Adipocyte (in vitro differentiated cells): Measurements from ENCODE around the gene BRD2.
A peak's percentile ranks its signal among the peaks of the same experiment; 100 is the strongest.

ENCODE experiments used
- DNase-seq: peaks from one replicate; pipeline ENCODE4 v3.0.0-alpha.2; 2015; ENCODE audit warnings: low read depth
- H3K27me3 ChIP-seq: replicated peaks from 2 replicates; pipeline ENCODE4 v1.7.0; 2013; ENCODE audit warnings: mild to moderate bottlenecking, low read length, moderate library complexity; ENCODE audit not compliant: control insufficient read depth, insufficient read depth
- H3K36me3 ChIP-seq: 2 replicates; pipeline ENCODE4 v1.7.0; 2013; ENCODE audit warnings: low read length, mild to moderate bottlenecking, moderate library complexity; ENCODE audit not compliant: control insufficient read depth, insufficient read depth, severe bottlenecking
- H3K4me1 ChIP-seq: 2 replicates; pipeline ENCODE4 v1.7.0; 2013; ENCODE audit warnings: mild to moderate bottlenecking, low read length, moderate library complexity; ENCODE audit not compliant: control insufficient read depth, insufficient read depth
- H3K4me3 ChIP-seq: 2 replicates; pipeline ENCODE4 v1.7.0; 2013; ENCODE audit warnings: mild to moderate bottlenecking, low read length, moderate library complexity
- H3K9ac ChIP-seq: 2 replicates; pipeline ENCODE4 v1.7.0; 2013; ENCODE audit warnings: mild to moderate bottlenecking, low read length, moderate library complexity
- H3K9me3 ChIP-seq: 2 replicates; pipeline ENCODE4 v1.7.0; 2013; ENCODE audit warnings: mild to moderate bottlenecking, low read length, moderate library complexity; ENCODE audit not compliant: control insufficient read depth

BRD2 gene

DNA sequence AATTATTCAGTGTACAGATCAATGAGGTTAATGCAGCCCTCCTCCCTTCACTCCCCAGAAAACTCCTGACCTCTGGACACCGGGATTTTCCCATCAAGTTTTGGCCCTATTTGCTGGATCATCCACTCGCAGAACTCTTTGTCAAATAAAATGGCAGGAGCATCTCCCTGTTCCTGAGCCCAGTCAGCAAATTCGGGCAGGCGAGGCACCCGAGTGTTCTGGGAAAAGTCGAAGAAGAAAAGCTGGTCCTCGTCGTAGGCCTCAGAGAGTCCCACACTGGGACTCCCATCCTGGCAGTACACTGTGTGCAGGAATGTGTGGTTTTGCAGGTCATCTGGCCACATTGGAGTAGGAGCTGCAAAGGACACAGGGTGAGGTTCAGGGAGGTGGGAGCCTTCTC, 17.9 kb upstream of the BRD2 start:
- peaks cover 23% of the 10 kb centered on the region for H3K4me1 ChIP-seq
- H3K36me3 ChIP-seq, result no peaks in the 10 kb centered on the region
- H3K4me3 ChIP-seq, result no peak overlapping the region
- H3K9me3 ChIP-seq, result no peaks in the 10 kb centered on the region
- H3K27me3 ChIP-seq, result no peaks in the 10 kb centered on the region
- H3K9ac ChIP-seq, result no peak overlapping the region
- no peak for DNase-seq

DNA sequence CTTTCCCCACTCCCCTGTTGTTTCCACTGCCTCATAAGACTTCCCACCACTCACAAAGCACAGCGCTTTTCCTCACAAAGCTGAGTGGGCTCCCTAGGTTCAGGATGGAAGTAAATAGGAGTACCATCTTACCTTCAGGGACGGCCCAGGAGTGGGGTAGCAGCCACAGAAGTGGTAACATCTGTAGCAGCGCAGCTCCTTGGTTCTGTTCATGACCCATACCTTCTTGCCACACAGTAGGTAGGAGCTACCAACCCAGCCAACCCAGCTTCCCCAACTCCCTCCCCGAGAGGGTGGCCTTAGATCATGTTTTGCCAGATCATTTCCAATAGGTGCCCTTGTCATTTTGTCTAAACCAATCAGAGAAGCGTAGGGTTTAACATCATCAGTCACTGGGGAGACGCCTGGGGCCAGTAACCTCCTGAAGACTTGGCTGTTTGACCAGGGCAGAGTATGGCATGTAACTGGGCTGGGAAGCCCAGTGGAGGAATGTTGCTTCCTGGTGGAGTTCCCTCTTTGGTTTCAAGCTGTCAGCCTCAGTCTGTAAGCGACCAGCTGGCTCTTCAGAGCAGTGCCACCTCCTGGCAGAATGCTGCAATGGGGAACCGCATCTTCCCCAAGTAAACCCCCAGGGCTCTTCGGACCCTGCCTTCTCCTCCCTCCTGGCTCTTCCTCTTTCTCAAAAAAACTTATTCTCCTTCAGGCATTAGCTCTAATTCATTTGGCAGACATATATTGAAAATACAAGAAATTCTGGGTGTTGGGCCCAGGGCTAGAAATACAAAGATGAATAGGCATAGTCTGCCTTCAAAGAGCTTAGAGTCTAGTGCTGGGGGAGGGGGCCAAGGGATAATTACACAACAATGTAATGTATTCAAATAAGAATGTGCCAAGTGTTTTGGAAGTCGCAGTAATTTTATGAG, 15.3 kb upstream of the BRD2 start, which contains the start of gene HLA-DMA:
Gene HLA-DMA, minus strand, starts transcription at position 281 of the 923 bp plus-strand sequence. Its CDS starts 61 bp downstream, at position 220.
- Histone ChIP-seq H3K4me1 (peaks cover 40% of the 10 kb centered on the region), H3K9ac (peak within 1 kb of the TSS; percentile 58), H3K27me3 (no peaks in the 10 kb centered on the region), H3K36me3 (no peaks in the 10 kb centered on the region), H3K9me3 (no peaks in the 10 kb centered on the region), H3K4me3 (peak within 1 kb of the TSS; percentile 78)
- DNase-seq, result peak; percentile 96

DNA sequence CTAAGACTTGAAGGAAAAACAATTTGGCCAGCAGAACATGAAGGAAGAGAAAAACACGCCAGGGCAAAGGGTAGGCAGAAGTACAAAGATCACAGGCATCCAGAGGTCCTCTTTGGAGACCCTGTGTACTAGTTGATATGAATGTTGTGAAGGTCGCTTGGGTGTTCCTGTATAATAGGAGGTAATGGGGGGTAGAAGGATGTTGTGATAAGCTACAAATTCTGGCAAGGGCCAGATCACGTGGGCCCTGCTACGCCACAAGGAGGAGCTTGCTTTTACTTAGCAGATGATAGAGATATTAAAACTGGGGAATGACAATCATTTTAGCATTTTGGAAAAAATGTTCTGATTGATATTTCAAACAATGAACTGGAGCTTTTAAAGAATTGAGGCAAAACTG, 14.6 kb upstream of the BRD2 start:
- no peaks in the 10 kb centered on the region for H3K27me3 ChIP-seq
- peaks cover 40% of the 10 kb centered on the region for H3K4me1 ChIP-seq
- peak overlapping the region; percentile 7 for H3K9ac ChIP-seq
- no peaks in the 10 kb centered on the region for H3K9me3 ChIP-seq
- no peaks in the 10 kb centered on the region for H3K36me3 ChIP-seq
- no peak for DNase-seq
- no peak overlapping the region for H3K4me3 ChIP-seq

DNA sequence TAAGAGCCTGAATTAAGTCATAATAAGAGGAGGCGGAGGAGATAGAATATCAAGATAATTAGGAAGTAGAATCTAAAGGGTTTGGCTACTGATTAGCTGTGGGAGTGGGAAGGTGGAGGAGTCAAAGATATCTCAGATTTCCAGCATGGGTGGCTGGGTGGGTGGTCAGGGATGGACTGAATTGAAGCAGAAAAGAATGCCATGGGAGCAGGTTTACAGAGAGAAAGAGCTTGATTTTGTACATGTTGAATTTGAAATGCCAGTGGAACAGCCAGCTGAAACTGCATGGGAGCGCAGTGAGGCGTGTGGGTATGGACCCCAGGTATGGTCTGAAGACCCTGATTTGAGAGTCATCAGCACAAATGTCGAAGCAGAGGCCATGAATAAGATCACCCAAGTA, 14.1 kb upstream of the BRD2 start:
- H3K9ac ChIP-seq, result peak overlapping the region; percentile 7
- no peaks in the 10 kb centered on the region for H3K27me3 ChIP-seq
- no peak overlapping the region for H3K4me3 ChIP-seq
- DNase-seq, result no peak
- peaks cover 40% of the 10 kb centered on the region for H3K4me1 ChIP-seq
- no peaks in the 10 kb centered on the region for H3K36me3 ChIP-seq
- no peaks in the 10 kb centered on the region for H3K9me3 ChIP-seq

DNA sequence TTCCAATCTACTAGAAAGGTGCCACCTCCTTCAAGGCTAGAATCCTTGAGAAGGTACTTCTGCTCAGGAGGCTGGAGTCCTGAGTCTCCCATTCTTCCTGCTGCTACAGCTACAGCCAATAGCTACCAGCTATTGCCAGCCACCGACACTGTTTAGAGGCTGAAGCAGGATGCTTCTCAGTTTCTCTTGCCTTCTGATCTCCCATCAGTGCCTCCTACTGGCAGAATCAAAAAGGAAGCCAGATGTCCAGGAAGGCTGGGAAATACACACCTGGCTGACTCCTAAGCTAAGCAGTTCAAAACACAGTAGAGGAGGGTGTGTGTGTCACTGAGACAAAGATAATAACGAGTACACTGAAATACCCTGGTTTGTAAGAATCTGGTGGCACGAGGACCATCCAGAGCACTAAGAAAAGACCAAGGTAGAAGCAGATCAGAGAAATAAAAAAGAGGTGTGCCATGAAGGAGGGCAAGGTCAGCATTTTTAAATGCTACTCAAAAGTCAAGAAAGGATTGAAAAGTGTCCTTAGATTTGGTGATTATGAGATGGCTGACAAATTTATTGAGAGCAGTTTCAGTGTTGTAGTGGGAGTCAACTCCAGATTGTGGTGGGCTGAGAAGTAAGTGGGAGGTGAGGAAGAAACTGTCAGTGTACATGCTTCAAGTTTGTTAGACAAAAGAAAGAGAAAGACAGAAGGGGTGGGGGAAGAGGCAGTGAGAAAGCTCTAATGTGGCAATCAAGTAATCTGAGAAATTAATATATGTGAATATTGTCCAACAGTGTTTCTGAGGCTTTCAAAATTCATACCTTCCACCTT, 13.2 kb upstream of the BRD2 start:
- Histone ChIP-seq H3K4me1 (peaks cover 40% of the 10 kb centered on the region), H3K36me3 (no peaks in the 10 kb centered on the region), H3K9ac (peak overlapping the region; percentile 11), H3K27me3 (no peaks in the 10 kb centered on the region), H3K9me3 (no peaks in the 10 kb centered on the region), H3K4me3 (no peak overlapping the region)
- no peak for DNase-seq

DNA sequence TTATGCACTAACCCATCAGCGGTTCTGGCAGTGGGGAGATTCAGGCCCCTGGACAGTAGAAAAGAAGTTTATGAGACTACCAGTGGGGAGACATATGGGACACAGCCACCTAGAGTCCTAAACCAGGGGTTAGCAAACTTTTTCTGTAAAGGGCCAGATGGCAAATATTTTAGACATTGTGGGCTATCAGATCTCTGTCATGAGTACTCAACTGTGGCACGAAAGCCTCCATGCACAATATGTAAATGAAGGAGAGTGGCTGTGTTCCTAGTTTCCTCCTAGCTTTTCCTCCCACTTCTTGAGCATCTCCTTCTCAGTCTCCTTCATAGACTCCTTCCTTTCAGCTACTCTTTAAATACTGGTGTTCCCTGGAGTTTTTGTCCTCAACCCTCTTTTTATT, 12.2 kb upstream of the BRD2 start:
- no peaks in the 10 kb centered on the region for H3K36me3 ChIP-seq
- no peaks in the 10 kb centered on the region for H3K27me3 ChIP-seq
- H3K9me3 ChIP-seq, result no peaks in the 10 kb centered on the region
- DNase-seq, result no peak
- H3K4me1 ChIP-seq, result peaks cover 35% of the 10 kb centered on the region
- H3K4me3 ChIP-seq, result no peak overlapping the region
- no peak overlapping the region for H3K9ac ChIP-seq

DNA sequence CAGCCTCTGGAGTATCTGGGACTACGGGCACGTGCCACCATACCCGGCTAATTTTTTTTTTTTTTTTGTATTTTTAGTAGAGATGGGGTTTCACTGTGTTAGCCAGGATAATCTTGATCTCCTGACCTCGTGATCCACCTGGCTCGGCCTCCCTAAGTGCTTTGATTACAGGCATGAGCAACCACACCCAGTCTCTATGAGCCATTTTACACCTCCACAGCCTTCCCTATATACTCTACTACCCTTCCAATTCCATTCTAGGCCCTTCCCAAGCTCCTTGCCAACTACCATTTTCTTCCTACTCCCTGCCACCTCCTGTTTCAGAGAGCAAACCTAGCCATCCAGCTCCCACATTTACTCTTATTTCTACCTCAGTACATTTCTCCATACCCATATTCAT, 7.8 kb upstream of the BRD2 start:
- Histone ChIP-seq H3K36me3 (no peaks in the 10 kb centered on the region), H3K9ac (no peak overlapping the region), H3K27me3 (no peaks in the 10 kb centered on the region), H3K4me1 (peaks cover 25% of the 10 kb centered on the region), H3K9me3 (no peaks in the 10 kb centered on the region), H3K4me3 (no peak overlapping the region)
- no peak for DNase-seq

DNA sequence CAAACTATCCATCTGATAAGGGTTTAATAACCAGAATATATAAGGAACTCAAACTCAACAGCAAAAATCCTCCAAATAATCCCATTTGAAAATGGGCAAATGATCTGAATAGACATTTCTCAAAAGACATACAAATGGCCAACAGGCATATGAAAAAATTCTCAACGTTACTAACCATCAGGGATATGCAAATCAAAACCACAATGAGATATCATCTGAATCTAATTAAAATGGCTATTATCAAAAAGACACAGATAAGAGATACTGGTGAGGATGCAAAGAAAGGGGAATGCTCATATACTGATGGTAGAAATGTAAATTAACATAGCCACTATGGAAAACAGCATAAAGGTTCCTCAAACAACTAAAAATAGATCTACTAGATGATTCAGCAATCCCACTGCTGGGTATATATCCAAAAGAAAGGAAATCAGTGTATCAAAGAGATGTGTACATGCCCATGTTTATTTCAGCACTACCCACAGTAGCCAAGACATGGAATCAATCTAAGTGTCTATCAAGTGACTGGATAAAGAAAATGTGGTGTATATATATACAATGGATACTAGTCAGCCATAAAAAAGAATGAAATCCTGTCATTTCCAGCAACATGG, 6.1 kb upstream of the BRD2 start:
- H3K36me3 ChIP-seq, result no peaks in the 10 kb centered on the region
- no peaks in the 10 kb centered on the region for H3K27me3 ChIP-seq
- H3K9me3 ChIP-seq, result no peaks in the 10 kb centered on the region
- no peak for DNase-seq
- peaks cover 26% of the 10 kb centered on the region for H3K4me1 ChIP-seq
- no peak overlapping the region for H3K4me3 ChIP-seq
- H3K9ac ChIP-seq, result no peak overlapping the region

DNA sequence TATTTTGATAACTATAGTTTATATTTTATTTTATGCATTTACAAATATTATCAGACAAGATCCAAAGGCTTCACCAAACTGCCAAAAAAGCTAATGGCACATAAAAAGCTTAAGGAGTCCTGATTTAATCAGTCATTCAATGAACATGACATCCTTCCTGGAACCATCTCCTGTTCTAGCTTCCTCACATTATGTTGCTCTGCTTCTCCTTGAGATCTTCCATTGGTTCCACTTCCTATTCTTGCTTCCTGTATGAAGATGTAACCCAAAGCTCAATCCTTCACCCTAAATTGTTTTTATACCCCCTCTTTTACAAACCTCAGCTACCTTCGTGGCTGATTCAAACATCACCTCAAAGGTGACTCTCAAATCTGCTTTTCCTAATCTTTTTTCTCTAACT, 4.5 kb upstream of the BRD2 start:
- Histone ChIP-seq H3K9me3 (no peaks in the 10 kb centered on the region), H3K4me3 (no peak overlapping the region)
- no peak for DNase-seq

DNA sequence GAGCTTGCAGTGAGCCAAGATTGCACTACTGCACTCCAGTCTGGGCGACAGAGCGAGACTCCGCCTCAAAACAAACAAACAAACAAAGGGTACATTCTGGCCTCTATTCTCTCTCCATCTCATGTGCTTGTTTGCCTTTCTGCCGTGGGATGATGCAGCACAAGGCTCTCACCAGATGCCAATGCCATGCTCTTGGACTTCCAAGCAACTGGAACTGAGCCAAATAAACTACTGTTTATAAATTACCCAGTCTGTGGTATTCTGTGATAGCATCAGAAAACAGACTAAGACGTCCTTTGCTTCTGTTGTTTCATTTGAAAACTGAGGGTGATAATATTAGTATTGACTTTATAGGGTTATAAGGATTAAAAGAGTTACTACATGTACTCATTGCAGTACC, 3.6 kb upstream of the BRD2 start:
- Histone ChIP-seq H3K9ac (no peak overlapping the region), H3K9me3 (no peaks in the 10 kb centered on the region), H3K27me3 (no peaks in the 10 kb centered on the region), H3K36me3 (no peaks in the 10 kb centered on the region), H3K4me3 (no peak overlapping the region), H3K4me1 (peaks cover 31% of the 10 kb centered on the region)
- DNase-seq, result no peak

More for the DNA sequence above, 4.5 kb upstream of the BRD2 start:
- Histone ChIP-seq H3K4me1 (peaks cover 31% of the 10 kb centered on the region), H3K36me3 (no peaks in the 10 kb centered on the region), H3K9ac (no peak overlapping the region), H3K27me3 (no peaks in the 10 kb centered on the region)
